ENCODE measurements around the gene SOX15. TPM values are rescaled to one million over a fixed set of nuclear protein-coding genes. Genes with fewer than 3 reads are reported as not detected.

The SOX15 gene
- total and polyA plus RNA-seq, 10 of the 15 experiments (the other 5 are each of a cell fraction or from before 2014, with no cell fraction given), result 0.06 to 0.53 (median 0.16) TPM; not detected in 2

DNA sequence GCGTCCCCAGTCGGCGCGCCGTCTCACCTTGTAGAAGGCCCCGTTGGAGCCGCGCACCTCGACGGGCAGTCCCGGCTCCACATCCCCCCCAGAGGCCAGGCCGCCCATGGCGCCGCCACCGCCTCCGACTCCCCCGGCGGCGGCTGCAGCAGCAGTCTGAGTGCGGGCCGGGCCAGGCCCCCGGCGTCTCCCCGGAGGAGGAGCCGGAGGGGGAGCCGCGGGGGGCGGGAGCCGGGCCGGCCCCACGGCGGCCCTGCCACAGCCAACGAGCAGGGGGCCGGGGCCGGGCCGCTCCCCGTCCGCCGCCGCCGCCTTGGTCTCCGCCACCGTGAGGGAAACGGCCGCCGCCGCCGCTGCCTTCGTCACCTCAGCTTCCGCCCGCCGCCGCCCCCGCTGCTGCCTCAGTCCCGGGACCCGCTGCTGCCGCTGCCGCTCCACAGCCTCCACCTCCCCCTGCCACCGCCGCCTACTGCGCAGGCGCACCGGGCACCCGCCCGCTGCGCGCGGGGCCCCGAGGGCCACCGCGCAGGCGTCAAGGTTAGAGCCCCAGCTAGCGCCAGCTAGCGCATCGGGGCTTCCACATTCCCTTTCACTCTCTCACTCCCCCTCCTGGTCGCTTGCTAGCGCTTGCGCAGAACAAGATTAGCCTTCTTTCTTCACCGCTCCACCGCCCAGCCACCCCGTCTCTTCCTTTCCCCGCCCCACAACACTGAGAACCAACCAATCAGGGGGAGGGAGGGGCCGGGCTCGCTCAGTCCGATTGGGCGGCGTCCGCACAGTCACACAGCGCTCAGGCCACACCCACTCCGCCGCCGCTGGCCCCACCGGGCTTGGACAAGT, 24.8 kb upstream of the SOX15 start, which contains the start of gene FXR2 (continued):
- TF ChIP-seq, protein P1, sequence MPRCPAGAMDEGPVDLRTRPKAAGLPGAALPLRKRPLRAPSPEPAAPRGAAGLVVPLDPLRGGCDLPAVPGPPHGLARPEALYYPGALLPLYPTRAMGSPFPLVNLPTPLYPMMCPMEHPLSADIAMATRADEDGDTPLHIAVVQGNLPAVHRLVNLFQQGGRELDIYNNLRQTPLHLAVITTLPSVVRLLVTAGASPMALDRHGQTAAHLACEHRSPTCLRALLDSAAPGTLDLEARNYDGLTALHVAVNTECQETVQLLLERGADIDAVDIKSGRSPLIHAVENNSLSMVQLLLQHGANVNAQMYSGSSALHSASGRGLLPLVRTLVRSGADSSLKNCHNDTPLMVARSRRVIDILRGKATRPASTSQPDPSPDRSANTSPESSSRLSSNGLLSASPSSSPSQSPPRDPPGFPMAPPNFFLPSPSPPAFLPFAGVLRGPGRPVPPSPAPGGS (IDR thresholded peaks at IDR 0.05; ENCODE audit: borderline replicate concordance, insufficient read depth, low read depth, low read length, poor library complexity, severe bottlenecking), result no peak
- no peak for TF ChIP-seq ZZZ3 (IDR thresholded peaks at IDR 0.05; ENCODE audit: control insufficient read depth, insufficient read length, low read depth)
- peak; percentile 78; the same call in 1 of the 2 replicates for TF ChIP-seq NFYB (IDR thresholded peaks at IDR 0.05; ENCODE audit: insufficient read depth, low read depth, low read length)
- no peak for TF ChIP-seq MYC (IDR thresholded peaks at IDR 0.05; ENCODE audit: insufficient read depth, insufficient read length, insufficient replicate concordance, low read length, severe bottlenecking)
- TF ChIP-seq, protein P2, sequence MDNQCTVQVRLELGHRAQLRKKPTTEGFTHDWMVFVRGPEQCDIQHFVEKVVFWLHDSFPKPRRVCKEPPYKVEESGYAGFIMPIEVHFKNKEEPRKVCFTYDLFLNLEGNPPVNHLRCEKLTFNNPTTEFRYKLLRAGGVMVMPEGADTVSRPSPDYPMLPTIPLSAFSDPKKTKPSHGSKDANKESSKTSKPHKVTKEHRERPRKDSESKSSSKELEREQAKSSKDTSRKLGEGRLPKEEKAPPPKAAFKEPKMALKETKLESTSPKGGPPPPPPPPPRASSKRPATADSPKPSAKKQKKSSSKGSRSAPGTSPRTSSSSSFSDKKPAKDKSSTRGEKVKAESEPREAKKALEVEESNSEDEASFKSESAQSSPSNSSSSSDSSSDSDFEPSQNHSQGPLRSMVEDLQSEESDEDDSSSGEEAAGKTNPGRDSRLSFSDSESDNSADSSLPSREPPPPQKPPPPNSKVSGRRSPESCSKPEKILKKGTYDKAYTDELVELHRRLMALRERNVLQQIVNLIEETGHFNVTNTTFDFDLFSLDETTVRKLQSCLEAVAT (IDR thresholded peaks at IDR 0.05), result no peak
- TF ChIP-seq TCF7 (IDR thresholded peaks at IDR 0.05; ENCODE audit: borderline replicate concordance), result no peak
- peak; percentile 77 for TF ChIP-seq POLR2A (IDR thresholded peaks at IDR 0.05; ENCODE audit: low read depth, low read length)
- no peak for TF ChIP-seq BMI1 (IDR thresholded peaks at IDR 0.05; ENCODE audit: borderline replicate concordance)
- TF ChIP-seq EGR1 (IDR thresholded peaks at IDR 0.05; ENCODE audit: borderline replicate concordance in 1 of 2, low read depth in 2 of 2, low read length in 2 of 2), result peak in 1 of 2 experiments; percentile 84; a peak in 1 of 3 replicates
- no peak for TF ChIP-seq NFYA (IDR thresholded peaks at IDR 0.05; ENCODE audit: borderline replicate concordance, low read depth, low read length)
- TF ChIP-seq, protein P3, sequence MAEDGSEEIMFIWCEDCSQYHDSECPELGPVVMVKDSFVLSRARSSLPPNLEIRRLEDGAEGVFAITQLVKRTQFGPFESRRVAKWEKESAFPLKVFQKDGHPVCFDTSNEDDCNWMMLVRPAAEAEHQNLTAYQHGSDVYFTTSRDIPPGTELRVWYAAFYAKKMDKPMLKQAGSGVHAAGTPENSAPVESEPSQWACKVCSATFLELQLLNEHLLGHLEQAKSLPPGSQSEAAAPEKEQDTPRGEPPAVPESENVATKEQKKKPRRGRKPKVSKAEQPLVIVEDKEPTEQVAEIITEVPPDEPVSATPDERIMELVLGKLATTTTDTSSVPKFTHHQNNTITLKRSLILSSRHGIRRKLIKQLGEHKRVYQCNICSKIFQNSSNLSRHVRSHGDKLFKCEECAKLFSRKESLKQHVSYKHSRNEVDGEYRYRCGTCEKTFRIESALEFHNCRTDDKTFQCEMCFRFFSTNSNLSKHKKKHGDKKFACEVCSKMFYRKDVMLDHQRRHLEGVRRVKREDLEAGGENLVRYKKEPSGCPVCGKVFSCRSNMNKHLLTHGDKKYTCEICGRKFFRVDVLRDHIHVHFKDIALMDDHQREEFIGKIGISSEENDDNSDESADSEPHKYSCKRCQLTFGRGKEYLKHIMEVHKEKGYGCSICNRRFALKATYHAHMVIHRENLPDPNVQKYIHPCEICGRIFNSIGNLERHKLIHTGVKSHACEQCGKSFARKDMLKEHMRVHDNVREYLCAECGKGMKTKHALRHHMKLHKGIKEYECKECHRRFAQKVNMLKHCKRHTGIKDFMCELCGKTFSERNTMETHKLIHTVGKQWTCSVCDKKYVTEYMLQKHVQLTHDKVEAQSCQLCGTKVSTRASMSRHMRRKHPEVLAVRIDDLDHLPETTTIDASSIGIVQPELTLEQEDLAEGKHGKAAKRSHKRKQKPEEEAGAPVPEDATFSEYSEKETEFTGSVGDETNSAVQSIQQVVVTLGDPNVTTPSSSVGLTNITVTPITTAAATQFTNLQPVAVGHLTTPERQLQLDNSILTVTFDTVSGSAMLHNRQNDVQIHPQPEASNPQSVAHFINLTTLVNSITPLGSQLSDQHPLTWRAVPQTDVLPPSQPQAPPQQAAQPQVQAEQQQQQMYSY (CRISPR knock-in tag; IDR thresholded peaks at IDR 0.05), result no peak
